HUDEP-2 (cell line): ENCODE results near the gene AP2A2.
A peak's percentile ranks its signal among the peaks of the same experiment; 100 is the strongest.

Experiments
- DNase-seq, 76 experiments: peaks; one replicate each; lab custom pipeline; 2025; ENCODE audit not compliant: unreplicated experiment in 76 of 76; lab: John Stamatoyannopoulos, UW

The AP2A2 gene

DNA sequence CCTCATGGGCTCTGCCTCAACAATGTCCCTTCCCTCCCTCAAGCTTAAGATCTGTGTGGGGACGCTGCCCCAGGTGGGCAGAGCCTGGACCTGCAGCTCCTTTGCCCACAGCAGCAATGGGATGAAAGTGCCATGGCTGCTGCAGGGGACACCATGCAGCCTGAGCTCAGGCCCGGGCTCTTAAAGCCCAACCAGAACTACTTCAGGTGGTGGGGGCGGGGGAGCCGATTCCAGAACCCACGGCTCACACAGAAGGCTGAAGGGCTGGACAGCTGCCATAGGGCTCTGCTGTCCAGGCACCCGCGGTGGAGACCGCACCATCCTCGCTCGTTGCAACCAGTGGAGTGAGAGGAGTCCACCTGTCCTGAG is 27.5 kb upstream of the AP2A2 start:
- DNase-seq: peak in 7 of 76 experiments; percentile 9 to 32 (median 24)

GRCh38 chr11:898540-899190 is 27.0 kb upstream of the AP2A2 start:
- DNase-seq: no peak

- DNase-seq: no peak
These were observed 25.9 kb upstream of the AP2A2 start for GRCh38 chr11:899724-900123.

DNA sequence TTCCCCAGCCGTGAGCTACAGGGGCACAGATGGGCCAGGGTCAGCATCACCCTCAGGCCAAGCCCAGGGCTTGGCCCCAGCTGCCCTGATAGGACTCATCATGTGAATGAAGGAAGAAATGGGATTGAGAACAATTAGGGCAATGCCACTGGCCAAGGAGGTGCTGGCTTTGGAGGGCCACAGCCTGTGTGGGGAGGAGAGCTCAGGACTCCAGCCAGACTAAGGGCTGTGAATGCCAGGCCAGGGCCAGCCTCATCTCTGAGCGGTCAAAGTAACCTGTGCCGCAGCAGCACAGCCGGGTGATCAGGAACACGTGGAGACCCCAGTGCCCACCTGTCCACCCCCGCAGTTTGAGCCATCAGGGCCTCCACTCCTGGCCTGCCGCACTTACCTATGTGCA is 25.1 kb upstream of the AP2A2 start:
- no peak for DNase-seq

- no peak for DNase-seq
These were observed 24.1 kb upstream of the AP2A2 start for GRCh38 chr11:901452-902061.

DNA sequence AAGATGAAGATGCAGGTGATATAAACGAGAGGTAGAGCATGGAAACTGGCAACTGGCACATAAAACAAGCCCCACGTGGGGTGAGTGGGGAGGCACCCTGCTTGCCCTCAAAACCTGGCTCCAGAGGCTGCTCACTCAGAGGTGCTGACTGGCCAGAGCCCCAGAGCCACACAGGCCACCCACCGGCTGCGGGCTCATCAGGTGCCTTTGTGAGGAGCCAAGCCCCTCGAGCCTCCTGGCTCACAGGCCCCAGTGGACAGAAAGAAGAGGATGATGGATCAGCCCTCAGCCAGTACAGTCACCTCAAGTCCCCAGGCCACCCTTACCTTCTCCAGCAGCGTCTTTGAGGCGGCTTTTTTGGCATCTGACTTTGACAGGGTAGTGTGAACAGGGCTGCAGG is 21.3 kb upstream of the AP2A2 start:
- no peak for DNase-seq

DNA sequence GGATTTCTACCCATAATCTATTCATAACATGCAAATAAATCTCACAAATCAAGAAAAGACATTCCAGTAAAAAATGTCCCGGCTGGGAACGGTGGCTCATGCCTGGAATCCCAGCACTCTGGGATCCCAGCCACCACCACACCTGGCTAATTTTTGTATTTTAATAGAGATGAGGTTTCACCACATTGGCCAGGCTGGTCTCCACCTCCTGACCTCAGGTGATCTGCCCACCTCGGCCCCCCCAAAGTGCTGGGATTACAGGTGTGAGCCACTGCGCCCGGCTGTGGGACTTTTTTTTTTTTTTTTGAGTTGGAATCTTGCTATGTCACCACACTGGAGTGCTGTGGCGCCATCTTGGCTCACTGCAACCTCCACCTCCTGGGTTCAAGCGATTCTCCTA is 19.7 kb upstream of the AP2A2 start:
- DNase-seq: no peak

- no peak for DNase-seq
These were observed 18.0 kb upstream of the AP2A2 start for GRCh38 chr11:907668-908067.

DNA sequence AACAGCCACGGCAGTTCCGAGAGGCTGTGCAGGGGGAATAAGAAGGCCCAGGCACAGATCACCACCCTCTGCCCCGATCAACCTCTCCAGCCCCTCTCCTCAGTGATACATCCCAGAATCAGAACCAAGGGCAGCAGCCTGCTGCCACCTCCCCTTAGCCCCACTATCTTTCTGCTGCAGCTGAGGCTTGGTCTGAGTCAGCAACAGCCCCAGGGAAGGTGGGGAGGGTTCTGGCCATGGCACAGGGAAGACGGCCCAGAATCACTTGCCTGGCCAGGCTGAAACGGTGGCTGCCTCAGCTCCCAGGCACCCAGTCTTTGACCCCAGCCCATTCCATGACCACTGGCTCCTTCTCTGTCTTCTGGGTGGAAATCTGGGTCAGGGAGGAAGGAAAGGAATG is 17.4 kb upstream of the AP2A2 start:
- DNase-seq: peak in 74 of 76 experiments; percentile 11 to 90 (median 78)

DNA sequence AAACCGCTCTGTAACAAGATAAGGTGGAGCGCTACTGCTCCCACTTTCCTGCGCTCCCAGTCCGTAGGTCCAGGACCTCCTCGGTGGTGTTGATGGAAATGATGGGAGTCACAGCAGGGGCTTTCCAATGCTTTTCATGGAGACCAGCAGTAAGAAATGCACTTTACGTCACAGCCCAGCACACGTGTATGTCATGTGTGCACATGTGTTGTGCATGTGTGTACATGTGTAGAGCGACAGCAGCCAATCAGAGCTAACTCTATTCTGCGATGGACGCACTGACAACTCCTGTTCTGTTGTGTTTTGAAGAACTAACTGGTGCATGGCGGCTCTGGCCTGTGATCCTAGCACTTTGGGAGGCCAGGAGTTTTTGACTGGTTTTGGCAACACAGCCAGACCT is 16.3 kb upstream of the AP2A2 start:
- no peak for DNase-seq

DNA sequence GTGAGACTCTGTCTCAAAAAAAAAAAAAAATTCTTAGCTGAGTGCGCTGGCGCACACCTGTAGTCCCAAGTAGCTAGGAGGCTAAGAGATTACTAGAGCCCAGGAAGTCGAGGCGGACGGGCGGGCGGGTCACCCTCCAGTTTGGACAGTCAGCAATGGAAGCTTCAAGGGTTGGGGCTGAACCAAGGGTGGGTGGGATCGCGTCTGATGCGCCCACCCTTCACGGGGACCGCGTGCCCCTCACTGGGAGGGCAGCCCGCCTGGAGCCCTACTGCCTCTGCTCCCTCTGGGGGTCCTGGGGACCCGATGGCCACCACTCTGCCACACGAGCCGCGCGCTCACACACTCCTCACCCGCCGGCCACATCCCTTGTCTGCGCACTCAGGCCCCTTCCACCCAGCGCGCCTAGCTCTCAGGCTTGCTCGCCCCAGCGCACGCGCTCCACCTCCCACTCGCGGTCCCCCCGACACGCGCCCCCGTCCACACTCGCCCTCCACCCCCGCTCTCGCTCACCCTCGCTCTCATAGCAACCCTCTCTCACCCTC is 15.6 kb upstream of the AP2A2 start:
- peak in 1 of 76 experiments; percentile 30 for DNase-seq

- peak in 71 of 76 experiments; percentile 42 to 89 (median 76) for DNase-seq
These were observed 15.1 kb upstream of the AP2A2 start, which contains the start of gene CHID1 for GRCh38 chr11:910589-911030. CHID1 (minus strand) TSS chr11:910810; CDS start chr11:904816, 5,994 bp downstream.

DNA sequence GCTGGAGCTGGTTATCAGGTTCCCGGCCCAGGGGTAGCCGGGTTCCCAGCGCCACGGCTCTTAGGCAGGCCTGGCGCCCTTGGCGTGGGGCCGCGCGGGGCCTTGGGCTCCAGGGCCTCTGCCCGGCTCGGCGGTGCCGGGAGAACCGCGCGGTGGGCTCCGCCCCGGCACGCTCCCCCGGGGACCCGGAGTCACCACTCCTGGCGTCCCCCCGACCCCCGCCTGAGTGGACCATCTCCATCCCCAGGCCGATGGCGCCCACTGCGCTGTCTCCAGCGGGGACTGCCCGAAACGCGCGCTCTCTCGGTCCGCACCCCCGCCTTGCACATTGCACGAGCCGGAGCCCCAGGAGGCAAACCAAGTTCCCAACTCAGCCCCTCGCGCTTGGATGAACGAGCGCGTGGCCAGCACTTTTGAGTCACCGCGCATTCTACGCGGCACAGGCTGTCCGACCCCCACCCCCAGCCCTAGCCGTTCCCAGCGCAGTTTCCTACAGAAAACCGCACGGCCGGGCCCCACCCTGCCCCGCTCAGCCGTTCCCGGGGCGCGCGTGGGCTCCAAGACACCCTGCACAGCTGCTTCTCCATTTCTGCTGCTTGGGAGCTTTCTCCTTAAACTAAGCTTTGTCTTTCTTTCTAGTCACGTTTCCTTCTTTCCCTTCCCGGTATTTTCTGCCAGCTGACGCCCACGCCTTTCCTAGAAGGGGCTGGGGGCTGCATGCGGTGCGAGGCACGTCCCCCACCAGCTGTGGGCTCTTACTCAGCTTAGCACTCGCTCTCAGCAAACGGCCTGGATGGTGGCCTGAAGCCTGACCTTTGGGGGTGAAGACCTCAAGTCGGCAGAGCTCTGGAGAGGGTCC is 14.4 kb upstream of the AP2A2 start:
- peak in 39 of 76 experiments; percentile 12 to 64 (median 42) for DNase-seq

DNA sequence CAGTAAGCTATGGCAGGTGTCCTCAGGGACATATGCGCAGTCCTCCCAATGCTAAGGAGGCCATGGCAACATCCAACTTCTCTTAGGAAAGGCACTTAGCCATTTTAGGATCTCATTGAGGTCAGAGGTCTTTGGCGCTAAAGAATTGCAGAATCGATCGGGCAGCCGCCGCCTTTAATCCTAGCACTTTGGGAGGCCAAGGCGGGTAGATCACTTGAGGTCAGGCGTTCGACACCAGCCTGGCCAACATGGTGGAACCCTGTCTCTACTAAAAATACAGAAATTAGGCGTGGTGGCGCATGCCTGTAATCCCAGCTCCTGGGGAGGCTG is 13.8 kb upstream of the AP2A2 start:
- DNase-seq: no peak

DNA sequence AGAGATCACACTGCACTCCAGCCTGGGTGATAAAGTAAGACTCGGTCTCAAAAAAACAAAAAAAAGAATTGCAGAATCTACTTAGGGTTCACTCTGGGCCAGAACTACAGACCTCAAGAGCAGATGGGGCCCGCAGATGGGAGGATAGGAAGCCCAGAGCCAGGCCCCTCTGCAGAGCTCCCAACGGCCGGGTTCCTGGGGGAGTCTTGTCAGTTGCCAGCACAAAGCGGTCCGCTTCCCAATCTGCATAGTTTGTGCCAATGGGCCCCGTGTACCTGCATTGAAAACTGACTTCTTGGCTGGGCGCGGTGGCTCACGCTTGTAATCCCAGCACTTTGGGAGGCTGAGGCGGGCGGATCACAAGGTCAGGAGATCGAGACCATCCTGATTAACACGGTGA is 13.4 kb upstream of the AP2A2 start:
- DNase-seq: no peak

GRCh38 chr11:913043-913442 is 12.6 kb upstream of the AP2A2 start:
- DNase-seq: no peak

GRCh38 chr11:914204-914603 is 11.5 kb upstream of the AP2A2 start:
- DNase-seq: no peak

GRCh38 chr11:914747-915501 is 10.7 kb upstream of the AP2A2 start:
- peak in 72 of 76 experiments; percentile 30 to 84 (median 65) for DNase-seq

- DNase-seq: no peak
These were observed 8.2 kb upstream of the AP2A2 start for GRCh38 chr11:917426-917825.

DNA sequence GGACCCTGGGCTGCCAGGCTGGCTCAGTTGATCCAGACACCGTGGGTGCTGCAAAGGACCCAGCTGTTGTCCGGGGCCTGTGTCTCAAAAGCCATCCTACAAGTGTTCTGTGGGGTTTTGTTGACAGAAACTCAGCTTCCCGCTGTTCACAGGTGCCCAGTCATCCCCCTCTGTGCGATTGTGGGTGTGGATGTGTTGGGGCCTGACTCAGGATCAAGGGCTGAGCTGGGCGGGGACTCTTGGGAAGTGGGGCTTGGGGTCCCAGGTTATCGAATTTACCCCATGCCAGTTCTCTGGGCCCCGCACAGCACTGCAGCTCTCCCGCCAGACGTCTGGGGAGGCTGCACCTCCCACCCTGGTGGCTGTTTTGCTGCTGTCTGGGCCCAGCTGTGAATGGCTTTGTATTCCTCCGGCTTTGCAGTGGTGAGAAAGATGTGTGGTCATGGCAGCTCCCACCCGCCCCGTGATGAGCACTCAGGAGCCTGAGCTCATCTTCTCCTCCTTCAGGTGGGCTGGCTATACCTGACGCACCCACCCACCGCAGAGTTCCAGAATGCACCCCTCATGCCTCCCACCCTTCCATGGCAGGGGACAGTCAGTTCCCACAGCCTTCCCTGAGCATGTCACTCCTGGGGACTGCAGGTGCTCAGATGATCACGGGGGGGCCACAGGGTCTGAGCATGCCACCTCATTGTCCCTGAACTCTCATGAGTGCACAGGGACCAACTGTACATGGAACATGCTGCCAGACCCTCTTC is 3.6 kb upstream of the AP2A2 start:
- DNase-seq: no peak
